Muscle of leg (tissue), 11 donors: ENCODE data around the gene PCDHGB2. TPM values are rescaled to one million over a fixed set of nuclear protein-coding genes. Genes with fewer than 3 reads are reported as not detected.
"Not testable (repeated sequence)": the region's sequence is repeated elsewhere in the genome, so short reads cannot be mapped to it uniquely, and the experiment has no call there.

ENCODE experiments used
- DNase-seq: peaks from one replicate; pipeline ENCODE4 v3.0.0; 2013
- H3K27ac ChIP-seq: one replicate; pipeline ENCODE4 v1.5.1; 2013; ENCODE audit warnings: mild to moderate bottlenecking, low read length, control low read depth
- H3K27me3 ChIP-seq: one replicate; pipeline ENCODE4 v1.6.1; 2013; ENCODE audit warnings: low read length; ENCODE audit not compliant: control insufficient read depth, insufficient read depth
- H3K36me3 ChIP-seq: one replicate; pipeline ENCODE4 v1.6.1; 2013; ENCODE audit warnings: low read length; ENCODE audit not compliant: control insufficient read depth, insufficient read depth
- H3K4me1 ChIP-seq: one replicate; pipeline ENCODE4 v1.6.1; 2013; ENCODE audit warnings: low read length; ENCODE audit not compliant: control insufficient read depth, insufficient read depth
- H3K4me3 ChIP-seq: one replicate; pipeline ENCODE4 v1.5.1; 2013; ENCODE audit warnings: low read length, control low read depth
- H3K9me3 ChIP-seq: replicated peaks from 2 replicates; pipeline ENCODE4 v1.6.1; 2013; ENCODE audit warnings: low read depth, low read length; ENCODE audit not compliant: control insufficient read depth
- WGBS: methylation state at CpG from one replicate; pipeline ENCODE4 v1.1.5; 2013; ENCODE audit warnings: missing lambda C conversion rate; ENCODE audit not compliant: insufficient coverage; 5-methylcytosine and 5-hydroxymethylcytosine counted together
- polyA plus RNA-seq, 8 donors: library from polyadenylated mRNA; unstranded; fragments of 120-200 nt; gene quantifications; one replicate each; pipeline versions ENCODE4 v1.2.1 to v1.2.3, GENCODE V29; 2013; ENCODE audit warnings: inconsistent platforms in 1 of 8, low replicate concordance in 1 of 8; ENCODE audit not compliant: insufficient read length in 8 of 8, insufficient read depth in 1 of 8
- total RNA-seq: library from RNA; stranded (reverse); fragments of 120-200 nt; gene quantifications from one replicate; pipeline ENCODE4 v1.2.4, GENCODE V29; 2013

Gene PCDHGB2
- total and polyA plus RNA-seq, 9 donors = 1.5 to 2.8 (median 1.8) TPM

- no peak overlapping the region for H3K4me3 ChIP-seq
- no peaks in the 10 kb centered on the region for H3K4me1 ChIP-seq
- peaks cover 75% of the 10 kb centered on the region for H3K9me3 ChIP-seq
- H3K27me3 ChIP-seq = peaks cover 17% of the 10 kb centered on the region
- 24% methylated on average over 13 of the region's 15 CpGs for WGBS
- H3K36me3 ChIP-seq = no peaks in the 10 kb centered on the region
- no peak for DNase-seq
- no peak overlapping the region for H3K27ac ChIP-seq
These were observed 38.8 kb downstream of the PCDHGB2 start for GRCh38 chr5:141398608-141399007.

DNA sequence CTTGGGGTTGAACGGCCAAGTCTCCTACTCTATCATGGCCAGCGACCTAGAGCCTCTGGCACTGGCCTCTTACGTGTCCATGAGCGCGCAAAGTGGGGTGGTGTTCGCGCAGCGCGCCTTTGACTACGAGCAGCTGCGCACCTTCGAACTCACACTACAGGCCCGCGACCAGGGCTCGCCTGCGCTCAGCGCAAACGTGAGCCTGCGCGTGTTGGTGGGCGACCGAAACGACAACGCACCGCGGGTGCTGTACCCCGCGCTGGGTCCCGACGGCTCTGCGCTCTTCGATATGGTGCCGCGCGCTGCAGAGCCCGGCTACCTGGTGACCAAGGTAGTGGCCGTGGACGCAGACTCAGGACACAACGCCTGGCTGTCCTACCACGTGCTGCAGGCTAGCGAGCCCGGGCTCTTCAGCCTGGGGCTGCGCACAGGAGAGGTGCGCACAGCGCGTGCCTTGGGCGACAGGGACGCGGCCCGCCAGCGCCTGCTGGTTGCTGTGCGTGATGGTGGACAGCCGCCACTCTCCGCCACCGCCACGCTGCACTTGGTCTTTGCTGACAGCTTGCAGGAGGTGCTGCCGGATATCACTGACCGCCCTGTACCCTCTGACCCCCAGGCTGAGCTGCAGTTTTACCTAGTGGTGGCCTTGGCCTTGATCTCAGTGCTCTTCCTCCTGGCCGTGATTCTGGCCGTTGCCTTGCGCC is 39.9 kb downstream of the PCDHGB2 start:
- peaks cover 76% of the 10 kb centered on the region for H3K9me3 ChIP-seq
- H3K4me1 ChIP-seq = no peaks in the 10 kb centered on the region
- DNase-seq = no peak
- H3K27me3 ChIP-seq = peaks cover 17% of the 10 kb centered on the region
- H3K27ac ChIP-seq = no peak overlapping the region
- 26% methylated on average over 61 of the region's 61 CpGs for WGBS
- H3K4me3 ChIP-seq = no peak overlapping the region
- no peaks in the 10 kb centered on the region for H3K36me3 ChIP-seq

GRCh38 chr5:141402553-141403243 is 42.9 kb downstream of the PCDHGB2 start, which contains the start of gene PCDHGA9:
Gene PCDHGA9 (plus strand): TSS chr5:141402778. CDS start chr5:141402953, 175 bp downstream.
- peak within 1 kb of the TSS; percentile 31 for H3K4me3 ChIP-seq
- H3K4me1 ChIP-seq = no peaks in the 10 kb centered on the region
- H3K27ac ChIP-seq = no peak within 1 kb of the TSS
- peaks cover 85% of the 10 kb centered on the region for H3K9me3 ChIP-seq
- H3K36me3 ChIP-seq = no peaks in the 10 kb centered on the region
- peaks cover 21% of the 10 kb centered on the region for H3K27me3 ChIP-seq
- peak; percentile 28 for DNase-seq
- 12% methylated on average over 21 of the region's 27 CpGs for WGBS

DNA sequence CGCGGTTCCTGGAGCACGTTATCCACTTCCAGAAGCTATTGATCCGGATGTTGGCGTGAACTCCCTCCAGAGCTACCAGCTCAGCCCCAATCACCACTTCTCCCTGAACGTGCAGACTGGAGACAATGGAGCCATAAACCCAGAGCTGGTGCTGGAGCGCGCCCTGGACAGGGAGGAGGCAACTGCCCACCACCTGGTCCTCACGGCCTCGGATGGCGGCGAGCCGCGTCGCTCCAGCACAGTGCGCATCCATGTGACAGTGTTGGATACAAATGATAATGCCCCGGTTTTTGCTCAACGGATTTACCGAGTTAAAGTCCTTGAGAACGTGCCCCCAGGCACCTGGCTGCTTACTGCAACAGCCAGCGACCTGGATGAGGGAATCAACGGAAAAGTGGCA is 43.6 kb downstream of the PCDHGB2 start:
- 26% methylated on average over 20 of the region's 22 CpGs for WGBS
- H3K4me1 ChIP-seq = no peaks in the 10 kb centered on the region
- DNase-seq = no peak
- H3K4me3 ChIP-seq = no peak overlapping the region
- peaks cover 24% of the 10 kb centered on the region for H3K27me3 ChIP-seq
- H3K9me3 ChIP-seq = peaks cover 89% of the 10 kb centered on the region
- no peaks in the 10 kb centered on the region for H3K36me3 ChIP-seq
- no peak overlapping the region for H3K27ac ChIP-seq

DNA sequence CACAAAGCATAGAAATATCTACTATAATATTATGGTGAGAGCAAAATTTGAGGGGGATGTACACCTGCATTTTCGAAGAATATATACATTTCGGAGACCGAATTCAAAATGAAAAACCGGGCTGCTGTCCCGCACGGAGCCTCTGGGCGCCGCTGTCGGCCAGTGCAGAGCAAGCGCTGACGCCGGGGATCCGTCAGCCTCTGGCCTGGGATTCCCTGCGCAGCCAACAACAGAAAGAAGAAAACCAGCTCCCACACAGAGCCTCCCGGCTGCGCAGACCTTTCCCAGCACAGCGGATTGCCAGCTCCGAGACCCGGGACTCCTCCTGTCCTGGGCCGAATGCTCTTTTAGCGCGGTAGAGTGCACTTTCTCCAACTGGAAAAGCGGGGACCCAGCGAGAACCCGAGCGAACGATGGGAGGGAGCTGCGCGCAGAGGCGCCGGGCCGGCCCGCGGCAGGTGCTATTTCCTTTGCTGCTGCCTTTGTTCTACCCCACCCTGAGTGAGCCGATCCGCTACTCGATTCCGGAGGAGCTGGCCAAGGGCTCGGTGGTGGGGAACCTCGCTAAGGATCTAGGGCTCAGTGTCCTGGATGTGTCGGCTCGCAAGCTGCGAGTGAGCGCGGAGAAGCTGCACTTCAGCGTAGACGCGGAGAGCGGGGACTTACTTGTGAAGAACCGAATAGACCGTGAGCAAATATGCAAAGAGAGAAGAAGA is 48.2 kb downstream of the PCDHGB2 start, which contains the start of gene PCDHGB6:
PCDHGB6 (plus strand) TSS at position 232 of the 716 bp plus-strand sequence; CDS start at position 414, 182 bp downstream.
- peaks cover 21% of the 10 kb centered on the region for H3K27me3 ChIP-seq
- H3K36me3 ChIP-seq, H3K27ac ChIP-seq, H3K4me1 ChIP-seq: not testable (repeated sequence)
- peak; percentile 45 for DNase-seq
- peak within 1 kb of the TSS; percentile 27 for H3K4me3 ChIP-seq
- 10% methylated on average over 19 of the region's 51 CpGs for WGBS
- peaks cover 86% of the 10 kb centered on the region for H3K9me3 ChIP-seq

DNA sequence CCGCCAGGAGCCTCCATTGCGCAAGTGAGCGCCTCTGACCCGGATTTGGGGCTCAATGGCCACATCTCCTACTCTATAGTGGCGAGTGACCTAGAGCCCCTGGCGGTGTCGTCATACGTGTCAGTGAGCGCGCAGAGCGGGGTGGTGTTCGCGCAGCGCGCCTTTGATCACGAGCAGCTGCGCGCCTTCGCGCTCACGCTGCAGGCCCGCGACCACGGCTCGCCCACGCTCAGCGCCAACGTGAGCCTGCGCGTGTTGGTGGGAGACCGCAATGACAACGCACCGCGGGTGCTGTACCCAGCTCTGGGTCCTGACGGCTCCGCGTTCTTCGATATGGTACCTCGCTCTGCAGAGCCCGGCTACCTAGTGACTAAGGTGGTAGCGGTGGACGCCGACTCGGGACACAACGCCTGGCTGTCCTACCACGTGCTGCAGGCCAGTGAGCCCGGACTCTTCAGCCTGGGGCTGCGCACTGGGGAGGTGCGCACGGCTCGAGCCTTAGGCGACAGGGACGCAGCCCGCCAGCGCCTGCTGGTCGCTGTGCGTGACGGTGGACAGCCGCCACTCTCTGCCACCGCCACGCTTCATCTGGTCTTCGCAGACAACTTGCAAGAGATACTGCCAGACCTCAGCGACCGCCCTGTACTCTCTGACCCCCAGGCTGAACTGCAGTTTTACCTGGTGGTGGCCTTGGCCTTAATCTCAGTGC is 50.0 kb downstream of the PCDHGB2 start:
- Histone ChIP-seq H3K4me1 (no peaks in the 10 kb centered on the region), H3K36me3 (no peaks in the 10 kb centered on the region), H3K9me3 (peaks cover 87% of the 10 kb centered on the region), H3K27ac (no peak overlapping the region), H3K27me3 (peaks cover 27% of the 10 kb centered on the region), H3K4me3 (no peak overlapping the region)
- WGBS = 16% methylated on average over 64 of the region's 64 CpGs
- DNase-seq = no peak

DNA sequence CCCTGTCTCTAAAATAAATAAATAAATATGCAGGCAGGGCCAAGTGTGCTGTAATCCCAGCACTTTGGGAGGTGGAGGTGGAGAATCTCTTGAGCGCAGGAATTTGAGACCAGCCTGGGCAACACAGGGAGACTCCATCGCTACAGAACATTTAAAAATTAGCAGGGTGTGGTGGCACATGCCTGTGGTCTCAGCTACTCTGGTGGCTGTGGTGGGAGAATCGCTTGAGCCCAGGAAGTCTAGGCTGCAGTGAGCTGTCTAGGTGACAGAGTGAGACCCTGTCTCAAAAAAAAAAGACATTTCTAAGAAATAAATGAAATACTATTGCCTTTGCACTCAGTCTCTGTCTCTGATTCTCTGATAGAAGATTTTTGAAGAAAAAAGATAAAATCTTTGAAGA is 51.8 kb downstream of the PCDHGB2 start:
- Histone ChIP-seq H3K4me1 (no peaks in the 10 kb centered on the region), H3K27me3 (peaks cover 24% of the 10 kb centered on the region), H3K36me3 (no peaks in the 10 kb centered on the region), H3K27ac (no peak overlapping the region), H3K4me3 (no peak overlapping the region), H3K9me3 (peaks cover 82% of the 10 kb centered on the region)
- 46% methylated on average over 3 of the region's 3 CpGs for WGBS
- no peak for DNase-seq

Other genes with a start within 250 kb of the PCDHGB2 start
Only the 30 nearest of the 36 such genes appear.
- 1.3 TPM for gene PCDHB9, start 172.8 kb upstream of the PCDHGB2 start, total RNA-seq
- gene PCDHB9, start 172.8 kb upstream of the PCDHGB2 start, polyA plus RNA-seq = 1 to 10 TPM; 1.7 to 3.6 (median 2.7) TPM
- gene PCDHB10, start 167.6 kb upstream of the PCDHGB2 start, total RNA-seq = 2.1 TPM
- 1 to 10 TPM; 4.1 to 5.1 (median 4.7) TPM for gene PCDHB10, start 167.6 kb upstream of the PCDHGB2 start, polyA plus RNA-seq
- gene PCDHB11, start 160.4 kb upstream of the PCDHGB2 start, total RNA-seq = 4.3 TPM
- 1 to 10 TPM; 1.9 to 4.1 (median 2.5) TPM for gene PCDHB11, start 160.4 kb upstream of the PCDHGB2 start, polyA plus RNA-seq
- 2.4 TPM for gene PCDHB12, start 151.3 kb upstream of the PCDHGB2 start, total RNA-seq
- gene PCDHB12, start 151.3 kb upstream of the PCDHGB2 start, polyA plus RNA-seq = 1 to 10 TPM; 2.1 to 3.5 (median 2.6) TPM
- 1.9 TPM for gene PCDHB13, start 146.1 kb upstream of the PCDHGB2 start, total RNA-seq
- 1 to 10 TPM; 1.6 to 4.5 (median 2.8) TPM for gene PCDHB13, start 146.1 kb upstream of the PCDHGB2 start, polyA plus RNA-seq
- gene PCDHB14, start 136.7 kb upstream of the PCDHGB2 start, total RNA-seq = 4.8 TPM
- gene PCDHB14, start 136.7 kb upstream of the PCDHGB2 start, polyA plus RNA-seq = 1 to 10 TPM; 5.6 to 9.0 (median 6.7) TPM
- 4.3 TPM for gene PCDHB15, start 114.6 kb upstream of the PCDHGB2 start, total RNA-seq
- gene PCDHB15, start 114.6 kb upstream of the PCDHGB2 start, polyA plus RNA-seq = 1 to 10 TPM; 5.3 to 8.6 (median 7.1) TPM
- 0.22 TPM for gene SLC25A2, start 55.9 kb upstream of the PCDHGB2 start, total RNA-seq
- under 1 TPM in 1 of 8 donors, not detected in 7; 0.08 TPM for gene SLC25A2, start 55.9 kb upstream of the PCDHGB2 start, polyA plus RNA-seq
- gene TAF7, start 39.2 kb upstream of the PCDHGB2 start, total RNA-seq = 75.1 TPM
- gene TAF7, start 39.2 kb upstream of the PCDHGB2 start, polyA plus RNA-seq = 100 to 1,000 TPM in 1 of 8 donors, 10 to 100 TPM in 7; 65.9 to 108 (median 83.4) TPM
- gene PCDHGA1, start 29.5 kb upstream of the PCDHGB2 start, total RNA-seq = 0.44 TPM
- under 1 TPM; 0.49 to 0.86 (median 0.64) TPM for gene PCDHGA1, start 29.5 kb upstream of the PCDHGB2 start, polyA plus RNA-seq
- 1.6 TPM for gene PCDHGA2, start 21.2 kb upstream of the PCDHGB2 start, total RNA-seq
- gene PCDHGA2, start 21.2 kb upstream of the PCDHGB2 start, polyA plus RNA-seq = 1 to 10 TPM; 1.6 to 2.8 (median 2.1) TPM
- gene PCDHGA3, start 16.2 kb upstream of the PCDHGB2 start, total RNA-seq = 1.2 TPM
- gene PCDHGA3, start 16.2 kb upstream of the PCDHGB2 start, polyA plus RNA-seq = 1 to 10 TPM in 4 of 8 donors, under 1 TPM in 4; 0.94 to 2.0 (median 1.0) TPM
- 1.3 TPM for gene PCDHGB1, start 9.9 kb upstream of the PCDHGB2 start, total RNA-seq
- gene PCDHGB1, start 9.9 kb upstream of the PCDHGB2 start, polyA plus RNA-seq = under 1 TPM; 0.43 to 0.90 (median 0.63) TPM
- 1.8 TPM for gene PCDHGA4, start 5.0 kb upstream of the PCDHGB2 start, total RNA-seq
- gene PCDHGA4, start 5.0 kb upstream of the PCDHGB2 start, polyA plus RNA-seq = 1 to 10 TPM in 7 of 8 donors, under 1 TPM in 1; 0.71 to 2.2 (median 1.3) TPM
- gene PCDHGA5, start 4.2 kb downstream of the PCDHGB2 start, total RNA-seq = 2.3 TPM
- gene PCDHGA5, start 4.2 kb downstream of the PCDHGB2 start, polyA plus RNA-seq = 1 to 10 TPM; 1.6 to 3.8 (median 2.3) TPM
- gene PCDHGB3, start 10.2 kb downstream of the PCDHGB2 start, total RNA-seq = 1.7 TPM
- gene PCDHGB3, start 10.2 kb downstream of the PCDHGB2 start, polyA plus RNA-seq = 1 to 10 TPM in 7 of 8 donors, under 1 TPM in 1; 0.70 to 2.0 (median 1.2) TPM
- gene PCDHGA6, start 13.9 kb downstream of the PCDHGB2 start, total RNA-seq = 3.5 TPM
- gene PCDHGA6, start 13.9 kb downstream of the PCDHGB2 start, polyA plus RNA-seq = 1 to 10 TPM; 2.2 to 4.4 (median 3.0) TPM
- 2.3 TPM for gene PCDHGA7, start 22.7 kb downstream of the PCDHGB2 start, total RNA-seq
- gene PCDHGA7, start 22.7 kb downstream of the PCDHGB2 start, polyA plus RNA-seq = 1 to 10 TPM; 1.2 to 2.4 (median 1.5) TPM
- gene PCDHGB4, start 27.7 kb downstream of the PCDHGB2 start, total RNA-seq = 4.2 TPM
- 1 to 10 TPM; 1.7 to 3.6 (median 2.5) TPM for gene PCDHGB4, start 27.7 kb downstream of the PCDHGB2 start, polyA plus RNA-seq
- gene PCDHGA8, start 32.6 kb downstream of the PCDHGB2 start, total RNA-seq = 1.6 TPM
- gene PCDHGA8, start 32.6 kb downstream of the PCDHGB2 start, polyA plus RNA-seq = under 1 TPM; 0.31 to 0.95 (median 0.61) TPM
- 4.3 TPM for gene PCDHGB5, start 38.0 kb downstream of the PCDHGB2 start, total RNA-seq
- 1 to 10 TPM; 3.0 to 6.3 (median 4.5) TPM for gene PCDHGB5, start 38.0 kb downstream of the PCDHGB2 start, polyA plus RNA-seq
- 3.8 TPM for gene PCDHGA9, start 42.8 kb downstream of the PCDHGB2 start, total RNA-seq
- 1 to 10 TPM; 3.0 to 4.7 (median 4.0) TPM for gene PCDHGA9, start 42.8 kb downstream of the PCDHGB2 start, polyA plus RNA-seq
- gene PCDHGB6, start 48.0 kb downstream of the PCDHGB2 start, total RNA-seq = 3.0 TPM
- gene PCDHGB6, start 48.0 kb downstream of the PCDHGB2 start, polyA plus RNA-seq = 1 to 10 TPM; 2.8 to 6.0 (median 4.3) TPM
- gene PCDHGA10, start 53.0 kb downstream of the PCDHGB2 start, total RNA-seq = 3.0 TPM
- gene PCDHGA10, start 53.0 kb downstream of the PCDHGB2 start, polyA plus RNA-seq = 1 to 10 TPM; 1.3 to 3.4 (median 2.1) TPM
- gene PCDHGB7, start 57.7 kb downstream of the PCDHGB2 start, total RNA-seq = 4.2 TPM
- 10 to 100 TPM in 1 of 8 donors, 1 to 10 TPM in 7; 5.0 to 10.5 (median 9.0) TPM for gene PCDHGB7, start 57.7 kb downstream of the PCDHGB2 start, polyA plus RNA-seq
- gene PCDHGA11, start 61.1 kb downstream of the PCDHGB2 start, total RNA-seq = 3.1 TPM
- gene PCDHGA11, start 61.1 kb downstream of the PCDHGB2 start, polyA plus RNA-seq = 1 to 10 TPM; 1.9 to 5.2 (median 3.4) TPM
- gene PCDHGA12, start 70.5 kb downstream of the PCDHGB2 start, total RNA-seq = 2.4 TPM
- 1 to 10 TPM; 1.4 to 3.6 (median 2.1) TPM for gene PCDHGA12, start 70.5 kb downstream of the PCDHGB2 start, polyA plus RNA-seq
- 52.7 TPM for gene PCDHGC3, start 116.0 kb downstream of the PCDHGB2 start, total RNA-seq
- 100 to 1,000 TPM in 7 of 8 donors, 10 to 100 TPM in 1; 87.6 to 165 (median 131) TPM for gene PCDHGC3, start 116.0 kb downstream of the PCDHGB2 start, polyA plus RNA-seq
- 1.8 TPM for gene PCDHGC4, start 125.0 kb downstream of the PCDHGB2 start, total RNA-seq
- gene PCDHGC4, start 125.0 kb downstream of the PCDHGB2 start, polyA plus RNA-seq = 1 to 10 TPM in 7 of 8 donors, under 1 TPM in 1; 0.98 to 2.1 (median 1.5) TPM
- 0.75 TPM for gene PCDHGC5, start 129.1 kb downstream of the PCDHGB2 start, total RNA-seq
- gene PCDHGC5, start 129.1 kb downstream of the PCDHGB2 start, polyA plus RNA-seq = 1 to 10 TPM in 1 of 8 donors, under 1 TPM in 7; 0.29 to 1.1 (median 0.48) TPM